ENCODE data around the gene EEIG1.
"Not testable (repeated sequence)": the region's sequence is repeated elsewhere in the genome, so short reads cannot be mapped to it uniquely, and the experiment has no call there.

The EEIG1 gene

GRCh38 chr9:127980706-127981558 is at the start of gene EEIG1:
TSS of gene EEIG1 (minus strand) at chr9:127980989. CDS start at chr9:127980137, 852 bp downstream.
- DNase-seq = peak; percentile 95

- DNase-seq = no peak
Measured at GRCh38 chr9:128027705-128028104, 46.9 kb upstream of the EEIG1 start.

- DNase-seq = no peak
Measured at GRCh38 chr9:128026773-128027541, 46.2 kb upstream of the EEIG1 start.

- DNase-seq = no peak
Measured at GRCh38 chr9:128026255-128026772, 45.5 kb upstream of the EEIG1 start.

GRCh38 chr9:128025736-128026135 is 44.9 kb upstream of the EEIG1 start:
- DNase-seq = no peak

GRCh38 chr9:128024761-128025308 is 44.0 kb upstream of the EEIG1 start:
- DNase-seq = no peak

- DNase-seq = not testable (repeated sequence)
Measured at GRCh38 chr9:128023671-128024070, 42.9 kb upstream of the EEIG1 start.

- no peak for DNase-seq
Measured at GRCh38 chr9:128022886-128023285, 42.1 kb upstream of the EEIG1 start.

- no peak for DNase-seq
Measured at GRCh38 chr9:128021098-128021497, 40.3 kb upstream of the EEIG1 start.

- peak; percentile 28 for DNase-seq
Measured at GRCh38 chr9:128020692-128021091, 39.9 kb upstream of the EEIG1 start.

- DNase-seq = no peak
Measured at GRCh38 chr9:128015696-128016095, 34.9 kb upstream of the EEIG1 start.

GRCh38 chr9:128011071-128011817 is 30.5 kb upstream of the EEIG1 start:
- DNase-seq = no peak

GRCh38 chr9:128009639-128010038 is 28.9 kb upstream of the EEIG1 start:
- DNase-seq = no peak

- peak; percentile 91 for DNase-seq
Measured at GRCh38 chr9:128008171-128008570, 27.4 kb upstream of the EEIG1 start.

- DNase-seq = peak; percentile 77
Measured at GRCh38 chr9:128007566-128008138, 26.9 kb upstream of the EEIG1 start.

- DNase-seq = no peak
Measured at GRCh38 chr9:128006332-128006996, 25.7 kb upstream of the EEIG1 start.

GRCh38 chr9:128005923-128006322 is 25.1 kb upstream of the EEIG1 start:
- peak; percentile 68 for DNase-seq

GRCh38 chr9:128003966-128004604 is 23.3 kb upstream of the EEIG1 start:
- DNase-seq = peak; percentile 95

- DNase-seq = no peak
Measured at GRCh38 chr9:128002959-128003358, 22.2 kb upstream of the EEIG1 start.

GRCh38 chr9:128001779-128002298 is 21.1 kb upstream of the EEIG1 start:
- no peak for DNase-seq
